Measurements from ENCODE around the gene ZC3H12A. TPM values are rescaled to one million over a fixed set of nuclear protein-coding genes. Genes with fewer than 3 reads are reported as not detected.

Gene ZC3H12A
- total and polyA plus RNA-seq, 2 of the 8 experiments (the other 6 are each of a cell fraction or from before 2014, with no cell fraction given) = 7.4 to 10.0 TPM

GRCh38 chr1:37441490-37441889 lies 32.9 kb upstream of the ZC3H12A start (continued):
- TF ChIP-seq CTCF (IDR thresholded peaks at IDR 0.05; ENCODE audit: control extremely low read depth in 1 of 3, insufficient read depth in 1 of 3, low read depth in 1 of 3, low read length in 3 of 3) = no peak
- TF ChIP-seq TAF1 (IDR thresholded peaks at IDR 0.05; ENCODE audit: low read depth, low read length) = no peak
- no peak for TF ChIP-seq FOSL1 (IDR thresholded peaks at IDR 0.05; ENCODE audit: insufficient read depth, low read depth, low read length)

Data from H1 (cell line).